Uterus (tissue), 4 donors: ENCODE measurements around the gene SRSF11. TPM values are rescaled to one million over a fixed set of nuclear protein-coding genes. Genes with fewer than 3 reads are reported as not detected.

ENCODE experiments used
- DNase-seq, 2 donors: peaks; one replicate each; pipeline ENCODE4 v3.0.0-alpha.2; 2019 to 2020
- H3K27ac ChIP-seq, 2 donors: fragments of 200-600 bp; sonication (generic); 1 replicate in 1 of 2; 2 replicates in 1 of 2; pipeline ENCODE4 v1.5.1; 2016 to 2018
- H3K27me3 ChIP-seq, 2 donors: fragments of 200-600 bp; sonication (generic); one replicate each; pipeline ENCODE4 v1.5.1; 2018 to 2019; ENCODE audit warnings: control low read depth in 1 of 2
- H3K36me3 ChIP-seq, 2 donors: fragments of 200-600 bp; sonication (generic); one replicate each; pipeline ENCODE4 v1.5.1; 2019; ENCODE audit warnings: control low read depth in 1 of 2
- H3K4me1 ChIP-seq, 2 donors: fragments of 200-600 bp; sonication (generic); one replicate each; pipeline ENCODE4 v1.5.1; 2018 to 2019; ENCODE audit warnings: control low read depth in 1 of 2
- H3K4me3 ChIP-seq, 2 donors: fragments of 200-600 bp; sonication (generic); 1 replicate in 1 of 2; 2 replicates in 1 of 2; pipeline ENCODE4 v1.5.1; 2018 to 2019; ENCODE audit warnings: mild to moderate bottlenecking in 1 of 2
- H3K9me3 ChIP-seq, 2 donors: fragments of 200-600 bp; sonication (generic); one replicate each; pipeline ENCODE4 v1.5.1; 2019; ENCODE audit warnings: control low read depth in 1 of 2
- CTCF ChIP-seq, 4 experiments: fragments of 200-600 bp in 2 of 4; fragments of 450-650 bp in 2 of 4; sonication (generic) in 2 of 4; IDR thresholded peaks; one replicate each; pipeline ENCODE4 v1.5.1; 2016 to 2019; ENCODE audit warnings: antibody characterized with exemption in 4 of 4, mild to moderate bottlenecking in 2 of 4, moderate library complexity in 1 of 4
- POLR2A ChIP-seq, 2 donors: fragments of 450-650 bp; IDR thresholded peaks; one replicate each; pipeline ENCODE4 v1.6.1; 2016; ENCODE audit warnings: antibody characterized with exemption in 2 of 2, mild to moderate bottlenecking in 1 of 2, moderate library complexity in 1 of 2
- intact Hi-C: fragments of 100-400 bp; cut with DNase I; formaldehyde crosslinking; loops from one replicate; pipeline ENCODE4 v1.15.1; 2023; ENCODE audit warnings: low total_unique reads
- small RNA-seq: library from RNA; depleted of rRNA; stranded (forward); fragments of <200 nt; gene quantifications from one replicate; pipeline ENCODE3, GENCODE V24; 2016
- total RNA-seq, 4 donors: library from RNA; depleted of rRNA in 3 of 4; stranded (reverse); fragments of >200 nt in 3 of 4; gene quantifications; one replicate each; pipeline versions ENCODE4 v1.1.0 to v1.2.4, GENCODE V29; 2014 to 2023
- donor health status: DM: yes; HTN: yes; CAD: no.

The SRSF11 gene
- total RNA-seq, 4 donors from 2014 or later = 172 to 316 (median 237) TPM

GRCh38 chr1:70295749-70296148 is 74.6 kb downstream of the SRSF11 start:
- no peak overlapping the region for H3K4me3 ChIP-seq
- H3K4me1 ChIP-seq = no peaks in the 10 kb centered on the region
- DNase-seq = no peak
- no peaks in the 10 kb centered on the region for H3K9me3 ChIP-seq
- TF ChIP-seq POLR2A (IDR thresholded peaks at IDR 0.05) = no peak
- no peak overlapping the region for H3K27ac ChIP-seq
- H3K36me3 ChIP-seq = peaks cover 0 to 2% of the 10 kb centered on the region in 2 donors
- intact Hi-C loops = no loop called here
- no peaks in the 10 kb centered on the region for H3K27me3 ChIP-seq

- Histone ChIP-seq H3K36me3 (peaks cover 0 to 2% of the 10 kb centered on the region in 2 donors), H3K27ac (no peak overlapping the region), H3K9me3 (no peaks in the 10 kb centered on the region), H3K4me1 (no peaks in the 10 kb centered on the region), H3K4me3 (no peak overlapping the region), H3K27me3 (no peaks in the 10 kb centered on the region)
- TF ChIP-seq CTCF (IDR thresholded peaks at IDR 0.05) (no peak), POLR2A (IDR thresholded peaks at IDR 0.05) (no peak)
- no peak for DNase-seq
- intact Hi-C loops = no loop called here
These were observed 78.3 kb downstream of the SRSF11 start for GRCh38 chr1:70299472-70299871.

Small RNA genes lying within 50 kb of the gene (small RNA-seq; reads per million reads assigned to genes)
- not detected for gene RN7SL242P

Other genes with a start within 250 kb of the SRSF11 start
- 10 to 100 TPM in 3 of 4 donors, 1 to 10 TPM in 1; 6.1 to 37.3 (median 18.1) TPM for gene LRRC40, start 15.8 kb upstream of the SRSF11 start, total RNA-seq
- gene ANKRD13C, start 133.3 kb downstream of the SRSF11 start, total RNA-seq = 10 to 100 TPM; 28.7 to 59.5 (median 32.6) TPM
- 10 to 100 TPM in 1 of 4 donors, 1 to 10 TPM in 3; 1.0 to 11.2 (median 3.5) TPM for gene CTH, start 189.9 kb downstream of the SRSF11 start, total RNA-seq